ENCODE results near the gene DRC1.

DRC1 gene

DNA sequence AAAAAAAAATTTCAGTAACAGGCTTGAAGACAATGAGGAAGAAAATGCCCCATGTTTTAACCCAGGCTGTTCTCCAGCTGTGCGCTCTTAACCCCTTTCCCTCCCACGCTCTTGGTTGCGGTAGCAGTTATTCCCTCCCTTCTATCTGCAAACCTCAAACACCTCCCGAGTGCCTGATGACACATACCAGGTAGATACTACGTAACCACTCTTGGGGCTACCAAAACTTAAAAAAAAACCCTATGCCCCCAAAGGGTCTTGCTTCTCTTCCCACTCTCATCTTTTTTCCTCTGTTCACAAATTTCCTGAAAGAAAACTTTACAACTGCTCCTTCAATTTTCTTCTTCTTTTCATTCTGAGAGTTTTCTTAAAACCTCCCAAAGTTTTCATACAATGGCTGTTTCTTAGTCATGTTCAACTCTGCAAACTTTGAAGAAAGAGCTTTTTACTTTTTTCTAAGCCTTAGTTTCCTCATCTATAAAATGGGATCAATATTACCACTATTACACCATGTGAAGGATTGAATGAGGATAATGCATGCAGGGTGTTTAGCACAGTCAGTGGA, 4.9 kb upstream of the DRC1 start:
- TF ChIP-seq, protein P1, sequence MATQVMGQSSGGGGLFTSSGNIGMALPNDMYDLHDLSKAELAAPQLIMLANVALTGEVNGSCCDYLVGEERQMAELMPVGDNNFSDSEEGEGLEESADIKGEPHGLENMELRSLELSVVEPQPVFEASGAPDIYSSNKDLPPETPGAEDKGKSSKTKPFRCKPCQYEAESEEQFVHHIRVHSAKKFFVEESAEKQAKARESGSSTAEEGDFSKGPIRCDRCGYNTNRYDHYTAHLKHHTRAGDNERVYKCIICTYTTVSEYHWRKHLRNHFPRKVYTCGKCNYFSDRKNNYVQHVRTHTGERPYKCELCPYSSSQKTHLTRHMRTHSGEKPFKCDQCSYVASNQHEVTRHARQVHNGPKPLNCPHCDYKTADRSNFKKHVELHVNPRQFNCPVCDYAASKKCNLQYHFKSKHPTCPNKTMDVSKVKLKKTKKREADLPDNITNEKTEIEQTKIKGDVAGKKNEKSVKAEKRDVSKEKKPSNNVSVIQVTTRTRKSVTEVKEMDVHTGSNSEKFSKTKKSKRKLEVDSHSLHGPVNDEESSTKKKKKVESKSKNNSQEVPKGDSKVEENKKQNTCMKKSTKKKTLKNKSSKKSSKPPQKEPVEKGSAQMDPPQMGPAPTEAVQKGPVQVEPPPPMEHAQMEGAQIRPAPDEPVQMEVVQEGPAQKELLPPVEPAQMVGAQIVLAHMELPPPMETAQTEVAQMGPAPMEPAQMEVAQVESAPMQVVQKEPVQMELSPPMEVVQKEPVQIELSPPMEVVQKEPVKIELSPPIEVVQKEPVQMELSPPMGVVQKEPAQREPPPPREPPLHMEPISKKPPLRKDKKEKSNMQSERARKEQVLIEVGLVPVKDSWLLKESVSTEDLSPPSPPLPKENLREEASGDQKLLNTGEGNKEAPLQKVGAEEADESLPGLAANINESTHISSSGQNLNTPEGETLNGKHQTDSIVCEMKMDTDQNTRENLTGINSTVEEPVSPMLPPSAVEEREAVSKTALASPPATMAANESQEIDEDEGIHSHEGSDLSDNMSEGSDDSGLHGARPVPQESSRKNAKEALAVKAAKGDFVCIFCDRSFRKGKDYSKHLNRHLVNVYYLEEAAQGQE (IDR thresholded peaks at IDR 0.05; ENCODE audit: insufficient read depth in 1 of 2, low read depth in 2 of 2, low read length in 2 of 2), result no peak
- TF ChIP-seq FOXP2 (optimal IDR thresholded peaks at IDR 0.05; ENCODE audit: borderline replicate concordance, extremely low read depth, extremely low read length, insufficient read depth) (no peak), TAF1 (IDR thresholded peaks at IDR 0.05; ENCODE audit: borderline replicate concordance, insufficient read depth, low read length) (no peak), POLR2AphosphoS5 (IDR thresholded peaks at IDR 0.05; ENCODE audit: low read depth, low read length) (no peak), SIN3A (IDR thresholded peaks at IDR 0.05; ENCODE audit: borderline replicate concordance, insufficient read depth, low read length) (no peak)

DNA sequence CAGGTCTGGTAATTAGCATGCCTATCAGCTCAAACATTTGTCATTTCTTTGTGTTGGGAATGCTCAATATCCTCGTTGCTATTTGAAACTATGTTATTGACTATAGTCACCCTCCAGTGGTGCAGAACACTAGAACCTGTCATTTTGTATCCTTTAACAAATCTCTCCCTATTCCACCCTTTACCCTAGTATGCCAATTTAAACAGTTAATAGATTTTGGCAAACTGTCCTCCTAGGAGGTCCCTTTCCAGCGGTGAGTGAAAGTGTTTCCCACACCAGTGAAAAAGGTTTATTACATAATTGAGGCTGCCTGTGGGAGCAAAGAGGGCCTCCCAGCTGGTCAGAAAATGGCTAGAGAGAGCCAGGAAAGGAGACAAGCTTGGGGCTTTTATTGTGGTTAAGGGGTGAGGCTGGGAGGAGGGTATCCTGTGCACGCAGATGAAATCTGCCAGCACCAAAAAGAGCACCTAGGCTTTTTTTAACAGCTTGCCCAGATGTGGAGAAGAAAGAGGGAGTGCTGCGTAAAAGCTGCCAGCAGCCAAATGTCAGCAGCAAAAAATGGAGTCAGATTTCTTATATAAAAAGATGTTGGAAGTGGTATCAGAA, 1.8 kb upstream of the DRC1 start:
- TF ChIP-seq, protein P1 (IDR thresholded peaks at IDR 0.05; ENCODE audit: insufficient read depth in 1 of 2, low read depth in 2 of 2, low read length in 2 of 2), result no peak
- TF ChIP-seq SIN3A (IDR thresholded peaks at IDR 0.05; ENCODE audit: borderline replicate concordance, insufficient read depth, low read length), result no peak
- TF ChIP-seq FOXP2 (optimal IDR thresholded peaks at IDR 0.05; ENCODE audit: borderline replicate concordance, extremely low read depth, extremely low read length, insufficient read depth), result no peak
- TF ChIP-seq POLR2AphosphoS5 (IDR thresholded peaks at IDR 0.05; ENCODE audit: low read depth, low read length), result no peak
- no peak for TF ChIP-seq TAF1 (IDR thresholded peaks at IDR 0.05; ENCODE audit: borderline replicate concordance, insufficient read depth, low read length)

DNA sequence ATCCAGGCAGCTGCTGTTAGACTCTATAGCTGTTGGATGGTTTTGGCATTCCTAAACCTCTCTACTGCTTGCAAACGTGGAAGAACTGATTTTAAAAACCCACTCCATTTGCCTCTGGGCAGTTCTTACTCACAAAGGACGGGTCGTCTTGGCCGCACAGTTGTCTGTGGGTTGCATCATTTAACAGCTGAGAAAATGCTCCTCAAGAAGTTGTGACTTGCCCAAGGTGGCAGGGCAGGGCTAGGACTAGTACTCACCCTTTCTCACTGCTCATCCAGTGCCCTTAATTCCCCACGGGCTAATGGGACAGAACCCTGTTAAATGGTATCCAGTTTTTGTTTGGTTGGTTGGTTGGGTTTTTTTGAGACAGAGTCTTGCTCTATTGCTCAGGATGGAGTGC, 997 bp upstream of the DRC1 start:
- TF ChIP-seq SIN3A (IDR thresholded peaks at IDR 0.05; ENCODE audit: borderline replicate concordance, insufficient read depth, low read length) (no peak), TAF1 (IDR thresholded peaks at IDR 0.05; ENCODE audit: borderline replicate concordance, insufficient read depth, low read length) (no peak), FOXP2 (optimal IDR thresholded peaks at IDR 0.05; ENCODE audit: borderline replicate concordance, extremely low read depth, extremely low read length, insufficient read depth) (no peak), POLR2AphosphoS5 (IDR thresholded peaks at IDR 0.05; ENCODE audit: low read depth, low read length) (no peak)
- TF ChIP-seq, protein P1 (IDR thresholded peaks at IDR 0.05; ENCODE audit: insufficient read depth in 1 of 2, low read depth in 2 of 2, low read length in 2 of 2), result no peak

DNA sequence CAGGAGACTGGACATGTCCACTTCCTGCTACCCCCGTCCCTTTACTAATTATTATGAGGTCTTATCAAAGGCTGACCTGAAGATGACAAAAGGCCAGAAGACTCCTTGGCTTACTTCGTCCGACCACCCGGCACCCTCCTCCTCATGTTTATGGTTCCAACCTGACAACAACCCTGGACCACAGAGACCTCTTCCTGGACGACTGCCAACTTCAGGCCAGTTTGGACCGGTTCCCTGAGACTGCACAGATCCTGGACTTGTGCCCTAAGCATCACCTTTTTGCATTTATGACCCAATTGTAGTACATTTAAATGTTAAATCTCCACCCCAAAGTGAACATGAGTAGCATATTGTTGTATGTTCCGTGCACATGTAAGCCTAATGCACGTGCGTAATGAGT, 5.8 kb downstream of the DRC1 start:
- TF ChIP-seq POLR2AphosphoS5 (IDR thresholded peaks at IDR 0.05; ENCODE audit: low read depth, low read length) (no peak), FOXP2 (optimal IDR thresholded peaks at IDR 0.05; ENCODE audit: borderline replicate concordance, extremely low read depth, extremely low read length, insufficient read depth) (no peak), TAF1 (IDR thresholded peaks at IDR 0.05; ENCODE audit: borderline replicate concordance, insufficient read depth, low read length) (no peak), SIN3A (IDR thresholded peaks at IDR 0.05; ENCODE audit: borderline replicate concordance, insufficient read depth, low read length) (no peak)
- TF ChIP-seq, protein P1 (IDR thresholded peaks at IDR 0.05; ENCODE audit: insufficient read depth in 1 of 2, low read depth in 2 of 2, low read length in 2 of 2), result no peak
